Epithelial cell of esophagus (primary cell): ENCODE results near the gene RNF152.

ENCODE experiments used
- DNase-seq: peaks from one replicate; pipeline ENCODE4 v3.0.0; 2010; ENCODE audit warnings: low read depth
- H3K4me3 ChIP-seq: 2 replicates; pipeline ENCODE4 v1.5.1; 2011; ENCODE audit warnings: mild to moderate bottlenecking, low read length, control low read depth
- TF ChIP-seq, protein P1 (sequence below): IDR thresholded peaks from 2 replicates; pipeline ENCODE4 v1.5.1; 2011; ENCODE audit warnings: low read depth, mild to moderate bottlenecking, low read length, control low read depth, inconsistent platforms; ENCODE audit not compliant: insufficient read depth; ENCODE audit errors: missing control alignments

Gene RNF152

GRCh38 chr18:61850756-61851155 is 42.1 kb downstream of the RNF152 start:
- peak; percentile 27 for DNase-seq
- TF ChIP-seq, protein P1, sequence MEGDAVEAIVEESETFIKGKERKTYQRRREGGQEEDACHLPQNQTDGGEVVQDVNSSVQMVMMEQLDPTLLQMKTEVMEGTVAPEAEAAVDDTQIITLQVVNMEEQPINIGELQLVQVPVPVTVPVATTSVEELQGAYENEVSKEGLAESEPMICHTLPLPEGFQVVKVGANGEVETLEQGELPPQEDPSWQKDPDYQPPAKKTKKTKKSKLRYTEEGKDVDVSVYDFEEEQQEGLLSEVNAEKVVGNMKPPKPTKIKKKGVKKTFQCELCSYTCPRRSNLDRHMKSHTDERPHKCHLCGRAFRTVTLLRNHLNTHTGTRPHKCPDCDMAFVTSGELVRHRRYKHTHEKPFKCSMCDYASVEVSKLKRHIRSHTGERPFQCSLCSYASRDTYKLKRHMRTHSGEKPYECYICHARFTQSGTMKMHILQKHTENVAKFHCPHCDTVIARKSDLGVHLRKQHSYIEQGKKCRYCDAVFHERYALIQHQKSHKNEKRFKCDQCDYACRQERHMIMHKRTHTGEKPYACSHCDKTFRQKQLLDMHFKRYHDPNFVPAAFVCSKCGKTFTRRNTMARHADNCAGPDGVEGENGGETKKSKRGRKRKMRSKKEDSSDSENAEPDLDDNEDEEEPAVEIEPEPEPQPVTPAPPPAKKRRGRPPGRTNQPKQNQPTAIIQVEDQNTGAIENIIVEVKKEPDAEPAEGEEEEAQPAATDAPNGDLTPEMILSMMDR: no peak
- H3K4me3 ChIP-seq: no peak overlapping the region

DNA sequence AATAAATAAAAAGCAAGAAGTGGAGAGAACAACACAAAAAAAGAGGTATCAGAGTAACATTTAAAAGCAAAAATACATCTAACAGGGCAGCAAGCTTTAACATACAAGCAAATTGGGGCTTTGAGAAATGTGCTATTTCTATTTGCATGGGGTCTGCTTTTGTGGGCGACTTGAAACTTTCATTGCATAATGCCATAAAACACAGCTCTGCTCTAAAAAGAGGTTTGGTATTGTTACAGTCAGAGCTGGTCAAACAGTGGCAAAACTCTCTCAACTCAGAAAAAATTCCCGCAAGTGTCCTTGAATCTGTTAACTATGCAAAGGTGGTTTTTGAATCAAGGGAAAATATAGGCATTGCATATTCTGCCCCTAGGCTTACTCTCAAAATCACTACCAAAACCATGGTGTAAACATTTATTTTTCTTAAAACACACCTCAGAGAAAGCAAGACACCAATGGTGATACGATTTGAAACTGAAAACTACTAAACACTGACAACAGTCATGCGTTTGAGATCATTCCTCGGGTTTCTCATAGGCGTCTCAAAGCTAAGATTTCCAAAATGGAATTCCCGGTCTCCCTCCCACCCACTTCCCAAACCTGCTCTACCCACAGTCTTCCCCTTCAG is 45.5 kb downstream of the RNF152 start:
- TF ChIP-seq, protein P1: no peak
- no peak overlapping the region for H3K4me3 ChIP-seq
- DNase-seq: no peak

DNA sequence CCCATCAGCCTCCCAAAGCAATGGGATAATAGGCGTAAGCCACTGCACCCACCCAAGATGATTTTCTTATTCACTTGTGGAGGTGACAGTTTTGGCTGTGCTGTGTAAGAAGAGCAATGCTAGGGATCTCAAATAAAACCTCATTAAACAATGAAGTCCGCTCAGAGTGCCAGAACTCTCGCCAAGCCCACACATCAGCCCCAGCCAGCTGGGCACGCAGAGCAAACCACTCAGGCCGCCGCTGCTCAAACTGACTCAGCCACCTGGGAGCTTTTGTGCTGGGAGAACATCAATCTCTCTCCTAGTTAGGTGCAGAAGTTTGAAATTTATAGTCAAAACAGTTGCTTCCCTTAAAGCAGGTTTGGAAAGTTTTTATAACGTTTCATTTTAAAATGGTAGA is 47.6 kb downstream of the RNF152 start:
- no peak overlapping the region for H3K4me3 ChIP-seq
- TF ChIP-seq, protein P1: no peak
- DNase-seq: no peak

DNA sequence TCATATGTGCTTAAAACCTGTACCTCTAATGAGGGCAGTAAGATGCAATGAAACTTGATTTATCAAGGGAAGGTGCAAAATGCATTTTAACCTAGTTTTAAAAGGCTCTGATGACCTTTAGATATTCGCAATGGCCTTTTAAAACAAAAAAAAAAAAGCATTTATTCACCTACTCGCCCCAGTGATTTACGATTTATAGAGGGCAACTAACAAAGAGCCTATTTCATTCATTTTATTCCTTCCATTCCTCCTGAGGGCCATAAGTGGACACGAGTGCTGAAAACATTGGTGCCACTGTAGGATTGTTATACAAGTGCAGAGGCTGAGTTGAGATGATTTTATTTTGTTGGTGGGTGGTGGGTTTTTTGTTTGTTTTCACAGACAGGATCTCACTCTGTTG is 48.1 kb downstream of the RNF152 start:
- TF ChIP-seq, protein P1: no peak
- H3K4me3 ChIP-seq: no peak overlapping the region
- DNase-seq: no peak

- TF ChIP-seq, protein P1: no peak
- no peak overlapping the region for H3K4me3 ChIP-seq
- DNase-seq: no peak
Measured at GRCh38 chr18:61842146-61842545, 50.7 kb downstream of the RNF152 start.

DNA sequence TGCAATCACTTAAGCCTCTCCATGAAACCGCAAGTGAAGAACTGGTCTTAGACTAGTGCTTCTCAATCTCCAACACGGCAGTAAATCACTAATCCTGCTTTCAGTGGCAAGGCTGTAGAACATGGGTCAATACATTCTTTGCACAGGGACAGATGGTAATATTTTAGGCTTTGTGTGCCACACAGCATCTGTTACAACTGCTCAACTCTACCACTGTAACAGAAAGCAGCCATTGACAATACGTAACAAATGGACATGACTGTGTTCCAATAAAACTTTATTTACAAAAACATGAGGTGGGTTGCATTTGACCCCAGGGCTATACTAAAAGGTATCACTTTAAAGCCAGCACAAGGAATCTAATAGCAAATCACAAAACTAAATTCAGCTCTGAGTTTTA is 51.1 kb downstream of the RNF152 start:
- no peak overlapping the region for H3K4me3 ChIP-seq
- TF ChIP-seq, protein P1: no peak
- DNase-seq: no peak

DNA sequence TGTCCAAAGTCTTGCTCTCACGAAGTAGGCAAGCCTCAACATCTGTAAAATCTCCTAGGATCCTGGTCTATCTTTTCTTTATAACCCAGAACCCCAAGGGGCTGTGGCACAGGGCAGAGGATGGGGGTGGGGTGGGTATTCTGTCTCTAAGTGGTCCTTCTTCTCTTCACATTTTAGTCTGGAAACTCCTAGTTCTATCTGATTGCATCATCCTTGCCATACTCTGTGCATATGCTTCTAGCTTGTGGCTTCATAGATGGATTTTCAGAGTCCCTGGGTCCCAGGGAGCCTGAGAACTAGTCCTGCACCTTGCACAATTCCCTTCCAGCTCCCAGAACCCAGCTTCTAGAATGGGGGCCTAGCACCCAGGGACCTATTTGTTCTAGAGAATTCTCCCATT is 52.5 kb downstream of the RNF152 start:
- no peak for DNase-seq
- H3K4me3 ChIP-seq: no peak overlapping the region
- TF ChIP-seq, protein P1: no peak
